ENCODE data around the gene DNAH8. TPM values are rescaled to one million over a fixed set of nuclear protein-coding genes. Genes with fewer than 3 reads are reported as not detected.

Gene DNAH8
- total RNA-seq (2022; extraction: Qiagen RNA extraction) = not detected in 5 replicates

GRCh38 chr6:38715016-38715689 lies at the start of gene DNAH8:
DNAH8 (plus strand) TSS chr6:38715311; CDS start chr6:38722810, 7,499 bp downstream.

GRCh38 chr6:38702558-38703397 lies 12.3 kb upstream of the DNAH8 start, which contains the start of gene GLO1:
GLO1 (minus strand) TSS chr6:38703145; CDS start chr6:38703054, 91 bp downstream.

GRCh38 chr6:39048481-39049399 lies 333.6 kb downstream of the DNAH8 start, which contains the start of gene GLP1R:
GLP1R (plus strand) TSS chr6:39048781; CDS start chr6:39048841, 60 bp downstream.

Other genes starting within 250 kb of the DNAH8 start
- gene BTBD9, start 75.4 kb upstream of the DNAH8 start, total RNA-seq (2022; extraction: Qiagen RNA extraction) = 2.1 to 2.8 TPM (median 2.4 TPM) in 5 replicates
- gene GLO1, start 12.2 kb upstream of the DNAH8 start, total RNA-seq (2022; extraction: Qiagen RNA extraction) = 92.1 to 99.3 TPM (median 94.1 TPM) in 5 replicates